Measurements from ENCODE around the gene MIAT. TPM values are rescaled to one million over a fixed set of nuclear protein-coding genes. Genes with fewer than 3 reads are reported as not detected.

Gene MIAT
- polyA plus RNA-seq, 1 donor (not counting 4 experiments of a cell fraction or from before 2014, with no cell fraction given), result 0.04 TPM

GRCh38 chr22:26681395-26681821, 24.0 kb downstream of the MIAT start:
- H3K27ac ChIP-seq (ENCODE audit: control insufficient read depth, insufficient read depth, low read length), result no peak overlapping the region
- peaks cover 3% of the 10 kb centered on the region for H4K20me1 ChIP-seq (ENCODE audit: control insufficient read depth, extremely low read depth, insufficient read depth, low read length)
- H3K36me3 ChIP-seq (ENCODE audit: control insufficient read depth in 2 of 2, extremely low read depth in 1 of 2, insufficient read depth in 2 of 2, low read length in 2 of 2), result peaks cover 14 to 23% of the 10 kb centered on the region in 2 experiments
- no peaks in the 10 kb centered on the region for H3K4me1 ChIP-seq (ENCODE audit: control insufficient read depth, extremely low read depth, insufficient read depth, low read length)
- no peak overlapping the region for H2AFZ ChIP-seq (ENCODE audit: control insufficient read depth, low read length)
- no peaks in the 10 kb centered on the region for H3K9me3 ChIP-seq (ENCODE audit: control insufficient read depth, low read depth, low read length)
- peaks cover 20% of the 10 kb centered on the region for H3K79me2 ChIP-seq (ENCODE audit: control insufficient read depth, insufficient read depth, low read length)
- dilution Hi-C loops (cut with MboI; ENCODE audit: extremely low pct_ligation_motif_present, low sequenced_read_pairs), result no loop called here
- DNase-seq (ENCODE audit: low read depth, low spot score) (no peak), FAIRE-seq (no peak)
- no peaks in the 10 kb centered on the region for H3K27me3 ChIP-seq (ENCODE audit: control insufficient read depth, extremely low read depth, insufficient read depth, low read length)
- H3K9ac ChIP-seq (ENCODE audit: control insufficient read depth, extremely low read depth, insufficient read depth, low read length), result no peak overlapping the region
- no peak overlapping the region for H3K4me2 ChIP-seq (ENCODE audit: control insufficient read depth, extremely low read depth, insufficient read depth, low read depth, low read length)
- TF ChIP-seq EZH2 (IDR thresholded peaks at IDR 0.05; ENCODE audit: low read length) (no peak), CTCF (optimal IDR thresholded peaks at IDR 0.05 in 1 of 3, IDR thresholded peaks at IDR 0.05 in 1 of 3, conservative IDR thresholded peaks at IDR 0.05 in 1 of 3; ENCODE audit: extremely low read depth in 1 of 3, insufficient read depth in 2 of 3, low read length in 3 of 3) (no peak)
- peaks cover 6% of the 10 kb centered on the region for H3K9me1 ChIP-seq (ENCODE audit: control insufficient read depth, extremely low read depth, insufficient read depth, low read length)
- no peak overlapping the region for H3K4me3 ChIP-seq (ENCODE audit: control insufficient read depth in 2 of 3, extremely low read depth in 1 of 3, insufficient read depth in 2 of 3, low read depth in 1 of 3, low read length in 3 of 3)

GRCh38 chr22:26684168-26684567, 26.8 kb downstream of the MIAT start:
- Histone ChIP-seq H2AFZ (ENCODE audit: control insufficient read depth, low read length) (no peak overlapping the region), H3K27me3 (ENCODE audit: control insufficient read depth, extremely low read depth, insufficient read depth, low read length) (no peaks in the 10 kb centered on the region), H3K27ac (ENCODE audit: control insufficient read depth, insufficient read depth, low read length) (no peak overlapping the region), H3K36me3 (ENCODE audit: control insufficient read depth in 2 of 2, extremely low read depth in 1 of 2, insufficient read depth in 2 of 2, low read length in 2 of 2) (peaks cover 13 to 23% of the 10 kb centered on the region in 2 experiments), H4K20me1 (ENCODE audit: control insufficient read depth, extremely low read depth, insufficient read depth, low read length) (no peaks in the 10 kb centered on the region), H3K4me3 (ENCODE audit: control insufficient read depth in 2 of 3, extremely low read depth in 1 of 3, insufficient read depth in 2 of 3, low read depth in 1 of 3, low read length in 3 of 3) (no peak overlapping the region), H3K4me1 (ENCODE audit: control insufficient read depth, extremely low read depth, insufficient read depth, low read length) (no peaks in the 10 kb centered on the region), H3K4me2 (ENCODE audit: control insufficient read depth, extremely low read depth, insufficient read depth, low read depth, low read length) (no peak overlapping the region), H3K9ac (ENCODE audit: control insufficient read depth, extremely low read depth, insufficient read depth, low read length) (no peak overlapping the region), H3K79me2 (ENCODE audit: control insufficient read depth, insufficient read depth, low read length) (peaks cover 10% of the 10 kb centered on the region), H3K9me3 (ENCODE audit: control insufficient read depth, low read depth, low read length) (no peaks in the 10 kb centered on the region), H3K9me1 (ENCODE audit: control insufficient read depth, extremely low read depth, insufficient read depth, low read length) (peaks cover 6% of the 10 kb centered on the region)
- FAIRE-seq (no peak), DNase-seq (ENCODE audit: low read depth, low spot score) (no peak)
- dilution Hi-C loops (cut with MboI; ENCODE audit: extremely low pct_ligation_motif_present, low sequenced_read_pairs), result no loop called here
- TF ChIP-seq CTCF (optimal IDR thresholded peaks at IDR 0.05 in 1 of 3, IDR thresholded peaks at IDR 0.05 in 1 of 3, conservative IDR thresholded peaks at IDR 0.05 in 1 of 3; ENCODE audit: extremely low read depth in 1 of 3, insufficient read depth in 2 of 3, low read length in 3 of 3) (no peak), EZH2 (IDR thresholded peaks at IDR 0.05; ENCODE audit: low read length) (no peak)
